Colonic mucosa (tissue), 4 donors: ENCODE measurements around the gene NDUFS7. TPM values are rescaled to one million over a fixed set of nuclear protein-coding genes. Genes with fewer than 3 reads are reported as not detected.

Experiments
- DNase-seq: peaks from one replicate; pipeline ENCODE4 v3.0.0-alpha.2; 2020
- H3K27ac ChIP-seq: fragments of 200-600 bp; one replicate; pipeline ENCODE4 v1.8.0; 2021
- H3K27me3 ChIP-seq: fragments of 200-600 bp; one replicate; pipeline ENCODE4 v1.8.0; 2021
- H3K36me3 ChIP-seq: fragments of 200-600 bp; one replicate; pipeline ENCODE4 v1.8.0; 2021
- H3K4me1 ChIP-seq: fragments of 200-600 bp; one replicate; pipeline ENCODE4 v1.8.0; 2021; ENCODE audit warnings: mild to moderate bottlenecking
- H3K4me3 ChIP-seq: fragments of 200-600 bp; one replicate; pipeline ENCODE4 v1.8.0; 2021
- H3K9ac ChIP-seq, 2 donors: one replicate each; pipeline ENCODE4 v1.7.0; 2013; ENCODE audit warnings: control low read depth in 2 of 2, low read depth in 2 of 2, low read length in 2 of 2
- H3K9me3 ChIP-seq: fragments of 200-600 bp; one replicate; pipeline ENCODE4 v1.8.0; 2021
- CTCF ChIP-seq: fragments of 200-600 bp; IDR thresholded peaks from one replicate; pipeline ENCODE4 v1.8.0; 2022; ENCODE audit warnings: antibody characterized with exemption, mild to moderate bottlenecking
- intact Hi-C: fragments of 100-400 bp; cut with DNase I; formaldehyde crosslinking; loops from one replicate; pipeline ENCODE4 v1.14.1; 2022
- total RNA-seq, 2 donors: library from RNA; stranded (reverse); fragmentation: NEBNext Ultra II Directional in 1 of 2; extraction: Animal tissue kit (Norgen Biotek cat#: 25700) in 1 of 2; gene quantifications; one replicate each; pipeline ENCODE4 v1.2.1, GENCODE V29; 2021
- donor health status: healthy.
- donor health status: DM: no; HTN: no; CAD: no.
- donor health status: DM: no; HTN: no; CAD: no.

The NDUFS7 gene
- total RNA-seq, 2 donors from 2014 or later = 192 to 244 TPM

- Histone ChIP-seq H3K4me3 (no peak overlapping the region), H3K27me3 (no peaks in the 10 kb centered on the region), H3K9ac (no peak overlapping the region), H3K27ac (no peak overlapping the region), H3K4me1 (no peaks in the 10 kb centered on the region), H3K9me3 (no peaks in the 10 kb centered on the region), H3K36me3 (no peaks in the 10 kb centered on the region)
- TF ChIP-seq CTCF = no peak
- no peak for DNase-seq
- intact Hi-C loops = loop anchor here (5.0 kb wide), 1 partner anchor 96 kb away; the partner anchor contains the start of gene FAM174C
Measured at GRCh38 chr19:1373534-1374249, 10.0 kb upstream of the NDUFS7 start.

GRCh38 chr19:1374250-1374577 lies 9.5 kb upstream of the NDUFS7 start:
- no peaks in the 10 kb centered on the region for H3K4me1 ChIP-seq
- H3K36me3 ChIP-seq = no peaks in the 10 kb centered on the region
- DNase-seq = no peak
- H3K27ac ChIP-seq = no peak overlapping the region
- no peak overlapping the region for H3K9ac ChIP-seq
- no peaks in the 10 kb centered on the region for H3K27me3 ChIP-seq
- intact Hi-C loops = loop anchor here (5.0 kb wide), 1 partner anchor 97 kb away; the partner anchor contains the start of gene FAM174C
- H3K9me3 ChIP-seq = no peaks in the 10 kb centered on the region
- H3K4me3 ChIP-seq = no peak overlapping the region
- no peak for TF ChIP-seq CTCF

- no peaks in the 10 kb centered on the region for H3K27me3 ChIP-seq
- intact Hi-C loops = no loop called here
- no peaks in the 10 kb centered on the region for H3K9me3 ChIP-seq
- H3K27ac ChIP-seq = no peak overlapping the region
- H3K36me3 ChIP-seq = no peaks in the 10 kb centered on the region
- H3K9ac ChIP-seq = no peak overlapping the region
- no peak for TF ChIP-seq CTCF
- no peak overlapping the region for H3K4me3 ChIP-seq
- H3K4me1 ChIP-seq = no peaks in the 10 kb centered on the region
- no peak for DNase-seq
Measured at GRCh38 chr19:1376415-1376805, 7.3 kb upstream of the NDUFS7 start.

- H3K4me1 ChIP-seq = no peaks in the 10 kb centered on the region
- H3K36me3 ChIP-seq = no peaks in the 10 kb centered on the region
- no peak overlapping the region for H3K4me3 ChIP-seq
- TF ChIP-seq CTCF = no peak
- intact Hi-C loops = no loop called here
- no peak overlapping the region for H3K9ac ChIP-seq
- DNase-seq = no peak
- no peaks in the 10 kb centered on the region for H3K27me3 ChIP-seq
- no peaks in the 10 kb centered on the region for H3K9me3 ChIP-seq
- no peak overlapping the region for H3K27ac ChIP-seq
Measured at GRCh38 chr19:1377176-1377964, 6.3 kb upstream of the NDUFS7 start.

- no peaks in the 10 kb centered on the region for H3K36me3 ChIP-seq
- TF ChIP-seq CTCF = no peak
- no peak for DNase-seq
- H3K27me3 ChIP-seq = no peaks in the 10 kb centered on the region
- H3K9ac ChIP-seq = no peak overlapping the region
- no peaks in the 10 kb centered on the region for H3K9me3 ChIP-seq
- no peak overlapping the region for H3K27ac ChIP-seq
- H3K4me1 ChIP-seq = no peaks in the 10 kb centered on the region
- no peak overlapping the region for H3K4me3 ChIP-seq
- intact Hi-C loops = no loop called here
Measured at GRCh38 chr19:1377965-1378785, 5.5 kb upstream of the NDUFS7 start.
